Central memory CD4-positive, alpha-beta T cell (primary cell): ENCODE data around the gene OIT3.

Experiments used
- DNase-seq: peaks from one replicate; pipeline ENCODE4 v3.0.0; 2022

Gene OIT3

GRCh38 chr10:72953687-72954086, 60.1 kb downstream of the OIT3 start:
- DNase-seq: no peak

- DNase-seq: no peak
Measured at GRCh38 chr10:72954230-72954595, 60.7 kb downstream of the OIT3 start.

- DNase-seq: no peak
Measured at GRCh38 chr10:72954596-72955554, 61.3 kb downstream of the OIT3 start, which contains the start of gene PLA2G12B. TSS of gene PLA2G12B (minus strand) at chr10:72954806. CDS start at chr10:72954685, 121 bp downstream.

- no peak for DNase-seq
Measured at GRCh38 chr10:72956001-72956400, 62.5 kb downstream of the OIT3 start.

- DNase-seq: no peak
Measured at GRCh38 chr10:72976886-72977285, 83.3 kb downstream of the OIT3 start.

- DNase-seq: no peak
Measured at GRCh38 chr10:72979709-72980108, 86.2 kb downstream of the OIT3 start.

- DNase-seq: no peak
Measured at GRCh38 chr10:72980348-72980747, 86.8 kb downstream of the OIT3 start.

GRCh38 chr10:72981028-72981881, 87.7 kb downstream of the OIT3 start:
- no peak for DNase-seq

- DNase-seq: no peak
Measured at GRCh38 chr10:72981882-72982529, 88.5 kb downstream of the OIT3 start.
